ENCODE data around the gene RAB40B. TPM values are rescaled to one million over a fixed set of nuclear protein-coding genes. Genes with fewer than 3 reads are reported as not detected.

Gene RAB40B
- polyA plus RNA-seq, 2 of the 4 experiments (the other 2 are of a cell fraction) = 5.6 to 9.4 TPM

GRCh38 chr17:82737967-82738877, 39.7 kb upstream of the RAB40B start:
- Histone ChIP-seq H3K4me2 (no peak overlapping the region), H3K27ac (no peak overlapping the region), H3K4me1 (no peaks in the 10 kb centered on the region), H3K9me3 (peaks cover 29% of the 10 kb centered on the region), H3K4me3 (no peak overlapping the region)
- FAIRE-seq (no peak), DNase-seq (ENCODE audit: low read depth in 1 of 2, low spot score in 1 of 2) (no peak), ATAC-seq (no peak)
- TF ChIP-seq MAZ (IDR thresholded peaks at IDR 0.05; ENCODE audit: borderline replicate concordance, low read depth, low read length) (no peak), FOSB (CRISPR knock-in tag; IDR thresholded peaks at IDR 0.05) (no peak), FOXS1 (CRISPR knock-in tag; IDR thresholded peaks at IDR 0.05) (no peak), HOXB13 (CRISPR knock-in tag; IDR thresholded peaks at IDR 0.05; ENCODE audit: low read depth) (no peak), SREBF2 (IDR thresholded peaks at IDR 0.05) (no peak), EHF (CRISPR knock-in tag; IDR thresholded peaks at IDR 0.05) (no peak), RAD21 (conservative IDR thresholded peaks at IDR 0.05 in 1 of 2, IDR thresholded peaks at IDR 0.05 in 1 of 2) (no peak), BCL3 (IDR thresholded peaks at IDR 0.05) (no peak), GATA3 (IDR thresholded peaks at IDR 0.05; ENCODE audit: borderline replicate concordance) (no peak), CEBPB (IDR thresholded peaks at IDR 0.05) (no peak), PHF8 (IDR thresholded peaks at IDR 0.05; ENCODE audit: borderline replicate concordance, low read depth) (no peak), REST (IDR thresholded peaks at IDR 0.05) (no peak), KDM1A (IDR thresholded peaks at IDR 0.05; ENCODE audit: low read depth) (no peak), CBX8 (IDR thresholded peaks at IDR 0.05) (no peak), MYC (IDR thresholded peaks at IDR 0.05; ENCODE audit: borderline replicate concordance, low read length) (no peak)
- TF ChIP-seq, protein P1, sequence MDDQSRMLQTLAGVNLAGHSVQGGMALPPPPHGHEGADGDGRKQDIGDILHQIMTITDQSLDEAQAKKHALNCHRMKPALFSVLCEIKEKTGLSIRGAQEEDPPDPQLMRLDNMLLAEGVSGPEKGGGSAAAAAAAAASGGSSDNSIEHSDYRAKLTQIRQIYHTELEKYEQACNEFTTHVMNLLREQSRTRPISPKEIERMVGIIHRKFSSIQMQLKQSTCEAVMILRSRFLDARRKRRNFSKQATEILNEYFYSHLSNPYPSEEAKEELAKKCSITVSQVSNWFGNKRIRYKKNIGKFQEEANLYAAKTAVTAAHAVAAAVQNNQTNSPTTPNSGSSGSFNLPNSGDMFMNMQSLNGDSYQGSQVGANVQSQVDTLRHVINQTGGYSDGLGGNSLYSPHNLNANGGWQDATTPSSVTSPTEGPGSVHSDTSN (IDR thresholded peaks at IDR 0.05) = no peak
- TF ChIP-seq, protein P2, sequence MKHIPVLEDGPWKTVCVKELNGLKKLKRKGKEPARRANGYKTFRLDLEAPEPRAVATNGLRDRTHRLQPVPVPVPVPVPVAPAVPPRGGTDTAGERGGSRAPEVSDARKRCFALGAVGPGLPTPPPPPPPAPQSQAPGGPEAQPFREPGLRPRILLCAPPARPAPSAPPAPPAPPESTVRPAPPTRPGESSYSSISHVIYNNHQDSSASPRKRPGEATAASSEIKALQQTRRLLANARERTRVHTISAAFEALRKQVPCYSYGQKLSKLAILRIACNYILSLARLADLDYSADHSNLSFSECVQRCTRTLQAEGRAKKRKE (CRISPR knock-in tag; IDR thresholded peaks at IDR 0.05; ENCODE audit: low read depth) = no peak
- TF ChIP-seq, protein P3, sequence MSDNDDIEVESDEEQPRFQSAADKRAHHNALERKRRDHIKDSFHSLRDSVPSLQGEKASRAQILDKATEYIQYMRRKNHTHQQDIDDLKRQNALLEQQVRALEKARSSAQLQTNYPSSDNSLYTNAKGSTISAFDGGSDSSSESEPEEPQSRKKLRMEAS (IDR thresholded peaks at IDR 0.05) = no peak
- ChIA-PET CTCF (interaction anchor here (0.6 to 1.9 kb wide), 5 partner anchors 10 to 70 kb away, joined by 3 to 8 read pairs (median 3); no protein-coding TSS in a partner anchor), POLR2A (no interaction called here)
- WGBS (ENCODE audit: missing lambda C conversion rate) = 83% methylated on average over 24 of the region's 26 CpGs
